D721Med (cell line): ENCODE data around the gene KLRG1.

Source experiments
- DNase-seq: peaks from one replicate; pipeline ENCODE4 v3.0.0; 2011; ENCODE audit warnings: low spot score; ENCODE audit not compliant: insufficient read length
- FAIRE-seq: peaks from 2 replicates; lab custom pipeline; 2011; peaks lifted over from hg19 to GRCh38; lab: Jason Lieb, UNC
- TF ChIP-seq, protein P1 (sequence below): IDR thresholded peaks from 2 replicates; pipeline ENCODE4 v1.5.1; 2012; ENCODE audit warnings: mild to moderate bottlenecking, control low read depth; ENCODE audit not compliant: insufficient read depth; ENCODE audit errors: missing control alignments

KLRG1 gene

DNA sequence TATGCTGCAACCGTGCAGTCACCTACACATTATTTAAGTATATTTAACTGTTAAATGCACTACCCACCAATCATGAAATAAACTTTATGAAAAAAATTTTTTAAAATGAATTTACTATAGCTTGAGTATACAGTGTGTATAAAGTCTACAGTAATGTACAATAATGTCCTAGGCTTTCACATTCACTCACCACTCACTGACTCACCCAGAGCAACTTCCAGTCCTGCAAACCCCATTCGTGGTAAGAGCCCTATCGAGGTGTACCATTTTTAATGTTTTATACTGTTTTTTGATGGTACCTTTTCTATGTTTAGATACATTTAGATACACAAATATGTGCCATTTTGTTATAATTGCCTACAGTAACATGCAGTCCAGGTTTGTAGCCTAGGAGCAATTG is 48.1 kb downstream of the KLRG1 start:
- DNase-seq (no peak), FAIRE-seq (no peak)
- TF ChIP-seq, protein P1, sequence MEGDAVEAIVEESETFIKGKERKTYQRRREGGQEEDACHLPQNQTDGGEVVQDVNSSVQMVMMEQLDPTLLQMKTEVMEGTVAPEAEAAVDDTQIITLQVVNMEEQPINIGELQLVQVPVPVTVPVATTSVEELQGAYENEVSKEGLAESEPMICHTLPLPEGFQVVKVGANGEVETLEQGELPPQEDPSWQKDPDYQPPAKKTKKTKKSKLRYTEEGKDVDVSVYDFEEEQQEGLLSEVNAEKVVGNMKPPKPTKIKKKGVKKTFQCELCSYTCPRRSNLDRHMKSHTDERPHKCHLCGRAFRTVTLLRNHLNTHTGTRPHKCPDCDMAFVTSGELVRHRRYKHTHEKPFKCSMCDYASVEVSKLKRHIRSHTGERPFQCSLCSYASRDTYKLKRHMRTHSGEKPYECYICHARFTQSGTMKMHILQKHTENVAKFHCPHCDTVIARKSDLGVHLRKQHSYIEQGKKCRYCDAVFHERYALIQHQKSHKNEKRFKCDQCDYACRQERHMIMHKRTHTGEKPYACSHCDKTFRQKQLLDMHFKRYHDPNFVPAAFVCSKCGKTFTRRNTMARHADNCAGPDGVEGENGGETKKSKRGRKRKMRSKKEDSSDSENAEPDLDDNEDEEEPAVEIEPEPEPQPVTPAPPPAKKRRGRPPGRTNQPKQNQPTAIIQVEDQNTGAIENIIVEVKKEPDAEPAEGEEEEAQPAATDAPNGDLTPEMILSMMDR = no peak

DNA sequence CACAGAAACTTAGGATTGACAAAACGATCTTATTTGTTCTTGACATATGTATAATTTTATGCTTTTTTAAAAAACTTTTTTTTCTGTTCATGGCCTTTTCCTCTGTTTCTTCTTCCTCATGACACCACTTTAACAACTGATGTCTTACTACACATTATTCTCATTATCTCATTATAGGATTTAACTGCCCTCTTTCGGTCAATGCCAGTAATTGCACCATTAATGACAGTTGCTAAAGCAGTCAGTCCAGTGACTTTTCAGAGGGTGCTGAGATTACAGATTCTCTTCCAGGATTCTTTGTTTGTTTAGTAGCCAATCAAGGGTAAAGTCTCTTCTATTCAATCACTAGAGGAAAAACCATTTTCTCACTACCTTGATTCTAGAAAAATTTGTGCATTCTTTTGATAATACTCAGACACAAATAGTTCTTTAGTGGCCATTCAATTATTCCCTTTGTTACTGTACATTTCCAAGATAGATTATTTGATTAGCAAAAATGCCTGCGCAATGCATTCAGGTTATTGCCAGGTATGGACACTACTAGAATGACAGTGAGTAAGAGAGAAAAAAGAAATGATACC is 50.1 kb downstream of the KLRG1 start:
- peak; percentile 53 for DNase-seq
- TF ChIP-seq, protein P1 = peak; percentile 83
- peak; percentile 32 for FAIRE-seq

DNA sequence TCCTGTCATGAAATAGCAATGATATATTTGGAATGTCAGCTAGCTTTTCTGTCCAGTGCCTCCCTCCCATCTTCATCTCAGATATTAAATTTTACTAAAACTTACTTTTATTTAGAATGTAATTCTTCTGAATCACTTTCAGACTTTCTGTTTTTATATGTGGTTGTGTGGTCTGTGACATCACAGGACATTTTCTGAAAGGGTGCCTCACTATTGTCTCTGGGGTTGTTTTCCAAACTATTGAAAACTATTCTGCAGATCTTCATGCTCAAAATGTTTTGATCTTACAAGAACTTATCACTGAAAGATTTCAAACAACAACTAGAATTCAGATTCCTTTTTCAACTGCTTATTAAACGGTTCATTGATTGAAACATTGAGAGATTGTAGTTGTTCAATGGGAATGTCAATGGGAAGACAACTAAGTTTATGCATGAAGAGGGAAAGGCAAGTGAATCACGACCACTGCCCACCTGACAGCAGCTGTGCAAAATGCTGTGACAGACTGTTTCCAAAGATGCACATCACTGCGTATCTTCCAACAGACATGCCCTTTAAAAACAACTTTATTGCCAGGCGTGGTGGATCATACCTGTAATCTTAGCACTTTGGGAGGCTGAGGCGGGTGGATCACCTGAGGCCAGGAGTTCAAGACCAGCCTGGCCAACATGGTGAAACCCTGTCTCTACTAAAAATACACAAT is 51.3 kb downstream of the KLRG1 start:
- TF ChIP-seq, protein P1 = no peak
- FAIRE-seq = no peak

DNA sequence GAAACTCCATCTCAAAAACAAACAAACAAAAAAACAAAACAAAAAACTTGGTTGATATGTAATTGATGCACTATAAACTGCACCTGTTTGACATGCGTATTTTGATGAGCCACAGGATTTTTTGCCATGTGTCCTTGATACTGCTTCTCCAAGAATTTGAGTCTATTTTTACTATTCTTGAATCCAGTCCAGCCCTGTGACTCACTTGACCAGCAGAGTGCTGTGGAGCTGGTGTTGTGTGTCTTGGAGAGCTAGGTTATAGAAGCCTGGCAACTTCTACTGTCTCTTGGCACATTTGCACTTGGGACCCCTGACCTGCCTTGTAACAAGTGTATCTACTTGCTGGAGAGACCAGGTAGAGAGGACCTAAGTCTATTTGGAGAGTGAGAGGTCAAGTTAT is 52.0 kb downstream of the KLRG1 start:
- DNase-seq (no peak), FAIRE-seq (no peak)
- TF ChIP-seq, protein P1 = no peak

More for the DNA sequence above, 51.3 kb downstream of the KLRG1 start:
- no peak for DNase-seq

DNA sequence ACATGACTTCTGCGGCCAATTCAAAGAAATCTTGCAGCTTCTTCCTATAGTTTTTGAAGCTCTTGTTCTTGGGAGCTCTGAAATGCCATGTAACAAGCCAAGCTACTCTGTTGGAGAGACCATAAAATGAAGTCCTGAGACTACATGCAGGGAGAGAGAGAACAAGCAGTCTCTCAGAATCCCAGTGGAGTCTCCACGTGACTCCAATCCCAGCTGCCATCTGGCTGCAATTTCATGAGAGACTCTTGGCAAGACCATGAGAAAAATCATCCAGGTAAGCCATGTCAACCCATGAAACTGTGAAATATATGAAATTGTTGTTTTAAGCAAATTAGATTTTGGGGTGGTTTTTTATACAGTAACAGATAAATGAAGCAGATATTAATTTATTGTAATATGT is 54.4 kb downstream of the KLRG1 start:
- DNase-seq = no peak
- no peak for FAIRE-seq
- TF ChIP-seq, protein P1 = no peak

DNA sequence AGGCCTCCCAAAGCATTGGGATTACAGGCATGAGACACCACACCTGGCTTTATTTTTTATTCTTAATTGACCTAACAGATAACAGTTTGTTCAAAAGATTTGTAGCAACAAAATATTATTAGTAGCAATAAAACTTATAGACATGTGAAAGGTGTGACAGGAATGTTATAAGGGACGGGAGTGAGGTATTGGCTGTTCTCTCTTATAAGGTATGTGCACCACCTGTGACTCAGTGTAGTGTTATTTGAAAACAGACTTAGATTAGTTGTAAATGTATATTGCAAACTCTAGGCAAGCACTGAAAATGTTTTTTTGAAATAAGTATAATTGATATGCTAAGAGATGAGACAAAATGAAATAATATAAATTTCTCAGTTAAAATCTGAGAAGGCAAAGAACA is 57.8 kb downstream of the KLRG1 start:
- no peak for DNase-seq

DNA sequence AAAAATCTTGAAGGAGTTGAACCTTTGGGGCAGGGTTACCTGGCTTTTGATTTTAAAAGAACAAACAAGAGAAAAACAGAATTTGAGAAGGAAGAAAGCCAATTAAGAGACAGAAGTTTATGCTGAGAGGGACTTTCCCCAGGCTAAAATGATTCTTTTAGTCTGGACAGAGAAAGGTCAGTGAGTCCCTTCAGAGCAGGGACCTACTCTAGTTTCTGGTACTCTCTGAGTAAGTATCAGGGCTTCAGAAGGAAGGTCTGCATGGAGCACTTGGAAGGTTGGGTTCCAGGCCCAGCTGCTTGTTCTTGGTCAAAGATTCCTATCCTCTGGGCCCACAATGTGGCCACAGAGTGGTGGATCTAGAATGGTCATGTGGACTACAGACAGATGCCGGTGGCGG is 59.6 kb downstream of the KLRG1 start:
- DNase-seq = no peak
- FAIRE-seq = no peak
- TF ChIP-seq, protein P1 = no peak

More for the DNA sequence above, 57.8 kb downstream of the KLRG1 start:
- no peak for FAIRE-seq
- TF ChIP-seq, protein P1 = no peak
